GM13976 (cell line): ENCODE results near the gene JAML.

ENCODE experiments used
- DNase-seq: peaks from one replicate; pipeline ENCODE4 v3.0.0; 2012; ENCODE audit warnings: low spot score
- CTCF ChIP-seq: IDR thresholded peaks from 2 replicates; pipeline ENCODE4 v1.5.1; 2012; ENCODE audit warnings: borderline replicate concordance, mild to moderate bottlenecking; ENCODE audit not compliant: insufficient read depth; ENCODE audit errors: extremely low read depth, missing control alignments, control extremely low read depth
- in situ Hi-C: fragments of 300-500 bp; cut with MboI; formaldehyde crosslinking; loops from one replicate; pipeline ENCODE4 v1.12.0; 2022; ENCODE audit warnings: low sequenced_read_pairs, mixed read lengths, inconsistent platforms; ENCODE audit not compliant: unreplicated experiment

Gene JAML

GRCh38 chr11:118233850-118234249 lies 9.0 kb upstream of the JAML start:
- TF ChIP-seq CTCF, result no peak
- DNase-seq, result no peak
- in situ Hi-C loops, result no loop called here

GRCh38 chr11:118233377-118233776 lies 8.6 kb upstream of the JAML start:
- no peak for TF ChIP-seq CTCF
- in situ Hi-C loops, result no loop called here
- no peak for DNase-seq

- DNase-seq, result no peak
- in situ Hi-C loops, result no loop called here
- no peak for TF ChIP-seq CTCF
Observed at GRCh38 chr11:118232659-118233058, 7.8 kb upstream of the JAML start.

- in situ Hi-C loops, result no loop called here
- DNase-seq, result no peak
- TF ChIP-seq CTCF, result no peak
Observed at GRCh38 chr11:118231461-118231860, 6.7 kb upstream of the JAML start.

GRCh38 chr11:118230088-118230487 lies 5.3 kb upstream of the JAML start:
- no peak for DNase-seq
- in situ Hi-C loops, result no loop called here
- no peak for TF ChIP-seq CTCF

GRCh38 chr11:118229274-118229847 lies 4.5 kb upstream of the JAML start:
- no peak for DNase-seq
- no peak for TF ChIP-seq CTCF
- in situ Hi-C loops, result no loop called here
